K562 (cell line): Measurements from ENCODE around the gene LDLRAD3. TPM values are rescaled to one million over a fixed set of nuclear protein-coding genes. Genes with fewer than 3 reads are reported as not detected.

Source experiments
- ATAC-seq: fragments of 200-7000 bp; cut with Tn5 transposase; 3 replicates; pipeline ENCODE4 v1.9.1; 2020; ENCODE audit warnings: moderate library complexity
- BruUV-seq: library from RNA; stranded (reverse); fragments of 400-500 nt; replicated peaks from 2 replicates; lab custom pipeline; 2021; lab: Mats Ljungman, UMichigan
- CTCF ChIA-PET: fragments of 300-600 bp; formaldehyde crosslinking; extraction: SDS; loops from one replicate; lab custom pipeline; 2021; ENCODE audit warnings: low intra/inter-chr PET ratio; lab: Yijun Ruan, JAX
- POLR2A ChIA-PET: fragments of 300-600, 350-650 bp; sonication (Branson Sonifier 250); formaldehyde crosslinking; extraction: SDS; loops from one replicate; lab custom pipeline; 2021; ENCODE audit warnings: antibody characterized with exemption, inconsistent platforms; lab: Yijun Ruan, JAX
- DNase-seq, 4 experiments: peaks; one replicate each; pipeline versions ENCODE4 v3.0.0 to v3.0.0-alpha.2; 2011 to 2018; ENCODE audit warnings: low spot score in 3 of 4, mixed read lengths in 3 of 4; ENCODE audit errors: extremely low read depth in 1 of 4
- FAIRE-seq: peaks from 2 replicates; lab custom pipeline; 2011; peaks lifted over from hg19 to GRCh38; lab: Jason Lieb, UNC
- H2AFZ ChIP-seq: 2 replicates; pipeline ENCODE4 v1.6.0; 2011; ENCODE audit warnings: low read depth, low read length, control low read depth, inconsistent platforms
- H3K27ac ChIP-seq: fragments of 200-600 bp; 3 replicates; pipeline ENCODE4 v1.8.0; 2011; ENCODE audit warnings: low read depth, mild to moderate bottlenecking, control low read depth, inconsistent platforms, low read length, moderate library complexity, mixed read lengths; ENCODE audit errors: extremely low read depth
- H3K27me3 ChIP-seq, 2 experiments: fragments of 300-600 bp in 1 of 2; 2 replicates in 1 of 2; 3 replicates in 1 of 2; pipeline versions ENCODE4 v1.6.0 to v1.8.0; 2011; ENCODE audit warnings: inconsistent platforms in 2 of 2, low read length in 2 of 2, mild to moderate bottlenecking in 1 of 2, mixed read lengths in 1 of 2, moderate library complexity in 1 of 2; ENCODE audit not compliant: control insufficient read depth in 2 of 2, insufficient read depth in 2 of 2
- H3K36me3 ChIP-seq: fragments of 300-600 bp; 3 replicates; pipeline ENCODE4 v1.8.0; 2011; ENCODE audit warnings: mild to moderate bottlenecking, low read length, inconsistent platforms; ENCODE audit not compliant: control insufficient read depth, insufficient read depth
- H3K4me1 ChIP-seq, 2 experiments: fragments of 200-600 bp in 1 of 2; replicated peaks in 1 of 2; 2 replicates in 1 of 2; 3 replicates in 1 of 2; pipeline versions ENCODE4 v1.5.1 to v1.8.0; 2011; ENCODE audit warnings: inconsistent platforms in 2 of 2, low read length in 2 of 2, mild to moderate bottlenecking in 1 of 2, mixed read lengths in 1 of 2, moderate library complexity in 1 of 2; ENCODE audit not compliant: control insufficient read depth in 2 of 2, insufficient read depth in 2 of 2
- H3K4me2 ChIP-seq: 2 replicates; pipeline ENCODE4 v1.6.1; 2011; ENCODE audit warnings: low read length, control low read depth, inconsistent platforms, mixed read lengths; ENCODE audit not compliant: insufficient read depth
- H3K4me3 ChIP-seq: fragments of 200-600 bp; sonication (generic), shearing (Covaris generic); 2 replicates; pipeline ENCODE4 v1.5.1; 2016; ENCODE audit warnings: control low read depth, inconsistent platforms
- H3K79me2 ChIP-seq: fragments of 200-600 bp; 3 replicates; pipeline ENCODE4 v1.8.0; 2011; ENCODE audit warnings: low read length, inconsistent platforms; ENCODE audit not compliant: control insufficient read depth, insufficient read depth
- H3K9ac ChIP-seq, 2 experiments: 2 replicates each; pipeline versions ENCODE4 v1.6.0 to v1.6.1; 2011; ENCODE audit warnings: low read depth in 2 of 2, low read length in 2 of 2, control low read depth in 1 of 2, inconsistent platforms in 1 of 2, mild to moderate bottlenecking in 1 of 2, mixed read lengths in 1 of 2; ENCODE audit not compliant: insufficient read depth in 1 of 2
- H3K9me1 ChIP-seq: one replicate; pipeline ENCODE4 v1.6.0; 2011; ENCODE audit warnings: inconsistent platforms, mild to moderate bottlenecking, low read length, moderate library complexity; ENCODE audit not compliant: control insufficient read depth, insufficient read depth
- H3K9me3 ChIP-seq: replicated peaks from 2 replicates; pipeline ENCODE4 v1.5.1; 2011; ENCODE audit warnings: low read depth, low read length, inconsistent platforms; ENCODE audit not compliant: control insufficient read depth, insufficient read depth
- H4K20me1 ChIP-seq: replicated peaks from 2 replicates; pipeline ENCODE4 v1.6.1; 2011; ENCODE audit warnings: low read length, inconsistent platforms, mixed read lengths; ENCODE audit not compliant: control insufficient read depth, insufficient read depth
- REST ChIP-seq, 2 experiments: fragments of 450-650 bp; formaldehyde crosslinking in 1 of 2; IDR thresholded peaks; 2 replicates each; pipeline versions ENCODE4 v1.4.0 to v1.6.1; 2014 to 2020; ENCODE audit warnings: mild to moderate bottlenecking in 2 of 2, borderline replicate concordance in 1 of 2, low read depth in 1 of 2
- SPI1 ChIP-seq: IDR thresholded peaks from 2 replicates; pipeline ENCODE4 v1.6.1; 2011; ENCODE audit warnings: low read depth, low read length, control low read depth, borderline replicate concordance
- in situ Hi-C: fragments of 300-500 bp; cut with MboI; formaldehyde crosslinking; loops from 4 replicates; pipeline ENCODE4 v1.15.0; 2018; ENCODE audit warnings: inconsistent platforms, mixed read lengths
- intact Hi-C: fragments of 100-400 bp; cut with micrococcal nuclease; formaldehyde crosslinking; loops from 2 replicates; pipeline ENCODE4 v1.14.2; 2022
- polyA plus RNA-seq, 8 experiments: library from polyadenylated mRNA; depleted of rRNA in 4 of 8; stranded (reverse) in 5 of 8; unstranded in 3 of 8; fragments of >200 nt; fragmentation: Nextera tagmentation in 2 of 8; fragmentation: Illumina TruSeq in 1 of 8; extraction: Ambion mirVana in 2 of 8; extraction: Trizol in 1 of 8; gene quantifications; 2 replicates each; pipeline versions ENCODE4 v1.2.1 to v1.2.3, GENCODE V29; 2011 to 2014; ENCODE audit warnings: inconsistent platforms in 1 of 8, missing spikeins in 1 of 8
- total RNA-seq, 7 experiments: library from RNA; depleted of rRNA in 6 of 7; stranded (reverse); fragments of >200 nt in 6 of 7; fragmentation: Illumina TruSeq in 2 of 7; extraction: Trizol in 2 of 7; gene quantifications; 2 replicates each; pipeline versions ENCODE4 v1.2.1 to v1.2.3, GENCODE V29; 2011 to 2021; ENCODE audit warnings: low replicate concordance in 1 of 7

Gene LDLRAD3
- total and polyA plus RNA-seq, 9 of the 15 experiments (the other 6 are each of a cell fraction or from before 2014, with no cell fraction given): 0.73 to 7.2 (median 3.5) TPM

- ChIA-PET POLR2A (no interaction called here), CTCF (no interaction called here)
- BruUV-seq: no TSS peak
- intact Hi-C loops (no loop called here), in situ Hi-C loops (no loop called here)
- H3K27ac ChIP-seq: no peak overlapping the region
- no peak overlapping the region for H2AFZ ChIP-seq
- TF ChIP-seq SPI1 (peak; percentile 58; the same call in 1 of the 2 replicates), REST (IDR thresholded peaks at IDR 0.05; ENCODE audit: borderline replicate concordance) (no peak), REST (CRISPR knock-in tag; IDR thresholded peaks at IDR 0.05; ENCODE audit: low read depth) (no peak)
- 0 out of 2 replicates have a peak, but pooled peaks cover 4% of the 10 kb centered on the region for H4K20me1 ChIP-seq
- FAIRE-seq (no peak), ATAC-seq (no peak), DNase-seq (no peak)
- peaks cover 0 to 14% of the 10 kb centered on the region in 2 experiments; a peak in 4 of 5 replicates for H3K27me3 ChIP-seq
- no peaks in the 10 kb centered on the region for H3K36me3 ChIP-seq
- no peaks in the 10 kb centered on the region for H3K9me1 ChIP-seq
- H3K79me2 ChIP-seq: no peaks in the 10 kb centered on the region
- no peak overlapping the region for H3K4me3 ChIP-seq
- H3K9ac ChIP-seq: no peak overlapping the region
- H3K9me3 ChIP-seq: no peaks in the 10 kb centered on the region
- H3K4me1 ChIP-seq: no peaks in the 10 kb centered on the region
- no peak overlapping the region for H3K4me2 ChIP-seq
Measured at GRCh38 chr11:35955636-35956035, 11.8 kb downstream of the LDLRAD3 start.
